Stimulated activated CD8-positive, alpha-beta memory T cell treated with anti-CD3 and anti-CD28 coated beads, Interleukin-4, amount 100 ng/mL, for 48 hours (primary cell): ENCODE results near the gene LRMDA.

Experiments used
- DNase-seq: peaks from one replicate; pipeline ENCODE4 v3.0.0-alpha.2; 2020

Gene LRMDA

DNA sequence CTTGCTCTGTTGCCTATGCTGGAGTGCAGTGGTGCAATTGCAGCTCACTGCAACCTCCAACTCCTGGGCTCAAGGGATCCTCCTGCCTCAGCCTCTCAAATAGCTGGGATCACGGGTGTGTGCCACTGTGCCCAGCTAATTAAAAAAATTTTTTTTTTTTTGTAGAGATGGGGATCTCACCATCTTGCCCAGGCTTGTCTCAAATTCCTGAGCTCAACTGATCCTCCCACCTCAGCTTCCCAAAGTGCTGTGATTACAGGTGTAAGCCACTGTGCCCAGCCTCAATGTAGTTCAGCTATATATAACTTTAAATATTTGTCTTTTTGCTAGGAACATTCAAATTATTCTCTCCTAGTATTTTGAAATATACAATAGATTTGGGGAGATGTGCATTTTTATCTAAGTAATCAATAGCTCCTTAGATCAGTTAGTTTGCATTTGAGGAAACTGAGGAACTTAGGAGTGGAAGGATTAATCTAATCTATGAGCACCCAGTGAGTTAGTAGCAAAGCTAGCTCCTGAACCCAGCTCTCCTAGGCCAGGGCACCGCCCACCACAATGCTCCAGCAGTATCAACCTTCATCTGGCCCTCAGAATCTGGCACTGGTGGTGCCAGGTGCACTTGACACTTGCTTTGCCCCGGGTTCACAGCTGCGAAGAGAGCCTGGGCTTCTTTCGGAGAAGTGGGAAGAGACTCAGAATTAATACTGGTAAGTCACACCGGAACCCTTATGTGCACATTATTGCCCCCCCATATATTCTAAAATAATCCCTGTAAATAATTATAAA, 5.9 kb upstream of the LRMDA start:
- no peak for DNase-seq

DNA sequence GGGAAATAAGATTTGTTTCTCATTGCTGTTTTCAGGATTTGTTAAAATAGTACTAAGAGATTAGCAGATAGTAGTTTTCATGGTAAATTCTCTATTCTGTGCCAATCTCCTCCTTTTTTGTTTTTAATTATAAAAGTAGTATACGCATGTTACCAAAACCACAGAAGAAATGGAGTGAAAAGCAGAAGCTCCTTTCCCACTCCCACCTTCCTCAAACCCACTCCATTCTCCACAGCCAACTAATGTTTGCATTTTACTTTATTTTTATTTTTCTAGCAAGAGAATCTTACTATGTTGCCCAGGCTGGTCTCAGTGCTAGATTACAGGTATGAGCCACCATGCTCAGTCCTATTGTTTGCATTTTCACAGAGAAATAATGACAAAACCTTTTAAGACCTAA, 4.5 kb upstream of the LRMDA start:
- no peak for DNase-seq

DNA sequence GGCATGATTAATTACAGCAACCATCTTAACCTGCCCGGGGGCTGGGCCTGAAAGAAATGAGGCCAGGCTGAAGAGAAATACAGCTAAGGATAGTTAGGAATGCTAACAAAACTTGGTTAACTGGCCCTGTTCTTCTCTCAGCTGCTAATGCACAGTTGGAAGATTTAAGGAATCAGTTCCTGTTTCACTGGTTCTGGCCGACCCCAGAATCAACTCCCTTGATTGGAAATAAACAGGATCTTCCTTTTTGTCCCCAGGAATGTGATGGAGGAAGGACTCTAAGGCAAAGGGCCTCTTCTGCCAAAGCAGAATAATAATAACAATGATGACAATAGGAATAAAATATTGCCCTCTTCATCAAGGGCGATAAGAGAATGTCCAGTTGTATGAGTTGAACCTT, 3.5 kb upstream of the LRMDA start:
- no peak for DNase-seq

DNA sequence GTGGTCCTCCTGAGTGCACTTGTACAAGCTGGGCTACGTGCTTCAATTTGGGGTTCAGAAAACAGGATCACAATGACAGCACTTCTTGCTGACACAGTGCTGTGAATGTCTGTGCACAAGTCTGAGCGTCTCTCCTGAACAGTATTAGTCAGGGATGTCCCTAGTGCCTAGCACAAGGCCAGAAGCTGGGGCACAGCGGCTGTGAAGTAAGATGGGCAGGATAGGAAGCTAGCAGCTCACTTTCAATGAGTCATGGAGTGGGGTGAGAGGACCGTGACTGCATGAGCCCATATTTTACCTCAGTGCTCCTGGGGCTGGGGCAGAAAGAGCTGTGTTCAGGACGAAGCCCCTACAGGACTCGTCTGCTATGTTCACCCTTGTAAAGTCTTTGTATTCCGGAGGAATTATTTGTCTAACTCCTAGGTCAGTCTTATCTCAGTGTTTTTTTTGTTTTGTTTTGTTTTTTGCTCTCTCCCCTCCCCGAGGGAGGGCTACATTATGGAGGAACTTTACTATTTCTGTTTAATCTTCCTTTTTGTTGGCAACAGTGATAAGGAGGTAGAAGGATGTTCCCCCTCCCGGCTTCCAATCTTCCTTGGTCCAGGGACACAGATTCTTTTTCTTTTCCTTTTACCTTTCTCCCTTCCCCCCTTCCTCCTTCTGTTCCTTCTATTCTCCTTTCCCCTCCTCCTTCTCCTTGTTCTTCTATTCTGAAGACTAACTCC, 2.8 kb upstream of the LRMDA start:
- no peak for DNase-seq

DNA sequence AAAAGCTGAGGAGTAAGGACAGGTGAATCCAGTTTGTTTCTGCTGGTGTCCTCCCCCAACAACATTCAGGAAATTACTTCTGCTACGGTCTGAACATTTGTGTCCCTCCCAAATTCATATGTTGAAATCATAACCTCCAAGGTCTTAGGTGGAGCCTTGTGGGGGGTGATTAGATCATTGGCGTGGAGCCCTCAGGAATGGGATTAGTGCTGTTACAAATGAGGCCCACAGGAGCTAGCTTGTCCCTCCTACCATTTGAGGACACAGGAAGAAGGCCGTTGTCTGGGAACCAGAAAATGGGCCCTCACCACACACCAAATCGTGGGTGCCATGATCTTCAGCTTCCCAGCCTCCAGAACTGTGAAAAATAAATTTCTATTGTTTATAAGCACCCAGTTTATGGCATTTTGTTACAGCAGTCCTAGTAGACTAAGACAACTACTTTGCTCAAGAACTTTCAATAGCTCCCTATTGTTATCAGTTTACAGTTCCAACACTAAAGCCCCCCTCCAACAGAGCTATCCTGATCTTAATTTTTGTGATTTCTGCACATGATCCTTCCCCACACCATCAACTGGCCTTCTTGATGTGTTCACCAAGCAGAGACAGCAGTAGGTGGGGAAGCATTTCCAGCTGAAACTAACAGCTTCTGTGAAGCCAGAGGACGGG, 2.1 kb upstream of the LRMDA start:
- DNase-seq, result no peak

DNA sequence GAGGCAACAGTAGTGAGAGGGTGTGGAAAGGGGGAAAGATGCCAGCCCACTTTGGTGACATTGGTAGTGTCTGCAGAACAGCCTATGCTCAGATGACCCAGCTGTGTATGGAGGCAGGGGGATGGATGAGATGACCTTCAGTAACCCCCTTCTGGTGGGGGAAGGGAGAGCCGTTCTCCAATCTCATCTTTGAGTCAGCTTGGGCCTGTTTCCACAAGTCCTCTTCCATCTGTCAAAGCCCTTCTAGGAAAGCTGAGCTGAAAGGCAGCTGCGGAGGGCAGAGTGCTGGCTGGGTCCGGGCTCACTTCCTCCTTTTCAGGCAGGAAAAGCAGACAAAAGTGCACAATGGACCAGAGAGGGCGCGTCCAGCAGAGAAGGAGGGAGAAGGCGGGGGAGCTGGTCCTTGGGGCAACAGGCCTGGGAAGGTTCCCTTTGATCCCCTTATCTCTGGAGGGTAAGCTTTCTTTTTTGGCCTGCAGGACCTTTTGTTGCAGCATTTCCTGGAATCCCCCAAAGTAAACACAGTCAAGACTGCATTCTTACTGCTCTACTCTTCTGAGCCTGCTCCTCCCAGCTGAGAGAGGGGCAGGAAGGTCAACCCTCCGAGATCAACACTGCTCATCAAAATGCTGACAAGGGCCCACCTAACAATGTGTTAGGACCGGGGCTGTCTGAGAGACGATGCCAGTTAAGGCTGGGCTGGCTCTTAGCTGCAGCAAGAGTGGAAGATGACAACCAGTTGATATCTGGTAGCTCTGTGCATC, 1.2 kb upstream of the LRMDA start:
- no peak for DNase-seq

DNA sequence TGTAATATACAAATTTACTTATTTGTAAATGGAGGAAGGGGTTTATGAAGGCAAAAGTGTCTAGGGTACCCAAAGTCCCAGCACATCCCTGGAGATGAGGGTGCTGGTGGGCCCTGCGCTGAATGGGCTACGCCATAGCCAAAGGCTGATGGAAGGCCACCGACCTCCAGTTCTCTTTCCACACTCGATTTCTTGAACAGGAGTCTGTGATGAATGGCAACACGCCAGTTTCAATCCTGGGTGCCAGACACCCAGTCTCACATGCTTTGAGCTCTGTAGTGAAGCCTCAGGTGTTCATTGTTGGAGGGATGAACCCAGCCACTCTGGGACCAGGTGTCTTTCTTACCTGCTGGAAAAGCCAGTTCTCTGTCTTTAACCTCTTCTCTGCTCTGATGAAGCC, 752 bp downstream of the LRMDA start:
- DNase-seq, result no peak

DNA sequence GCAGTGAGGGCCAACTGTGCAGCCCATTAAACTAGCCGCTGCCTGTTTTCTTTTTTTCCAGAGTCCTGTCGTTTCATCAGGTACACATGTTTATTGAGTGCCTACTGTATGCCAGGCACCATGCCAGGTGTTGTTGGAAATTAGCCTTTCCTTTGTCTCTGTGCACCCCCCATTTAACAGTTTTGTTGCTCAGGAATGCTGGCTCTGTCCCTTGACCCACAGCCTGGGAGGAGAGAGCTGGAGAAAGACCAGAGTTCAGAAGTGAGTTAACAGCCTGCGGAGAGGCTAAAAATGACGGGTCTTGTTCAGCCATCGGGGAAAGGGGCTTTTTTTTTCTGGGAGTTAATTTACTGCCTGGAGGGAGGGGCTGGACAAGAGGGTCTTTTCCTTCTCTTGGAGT, 1.3 kb downstream of the LRMDA start:
- DNase-seq, result no peak

DNA sequence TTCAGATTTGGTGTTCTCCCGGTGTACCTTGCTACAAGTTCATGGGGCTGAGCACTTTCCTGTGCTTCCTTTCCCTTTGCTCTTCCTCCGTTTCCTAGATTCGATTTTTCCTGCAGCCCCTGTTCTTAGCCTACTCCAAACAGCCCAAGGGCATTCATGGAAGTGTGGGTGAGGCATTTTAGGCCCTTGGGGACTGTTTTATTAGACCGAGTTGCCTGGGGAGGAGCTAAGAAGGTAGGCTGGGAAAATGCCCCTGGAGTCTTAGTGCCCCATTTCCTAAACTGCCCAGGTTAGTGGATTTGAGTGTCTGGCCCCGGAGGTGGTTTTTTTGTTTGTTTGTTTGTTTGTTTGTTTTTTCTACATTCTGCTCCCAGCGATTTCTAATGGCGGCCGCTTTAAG, 1.8 kb downstream of the LRMDA start:
- DNase-seq, result no peak

DNA sequence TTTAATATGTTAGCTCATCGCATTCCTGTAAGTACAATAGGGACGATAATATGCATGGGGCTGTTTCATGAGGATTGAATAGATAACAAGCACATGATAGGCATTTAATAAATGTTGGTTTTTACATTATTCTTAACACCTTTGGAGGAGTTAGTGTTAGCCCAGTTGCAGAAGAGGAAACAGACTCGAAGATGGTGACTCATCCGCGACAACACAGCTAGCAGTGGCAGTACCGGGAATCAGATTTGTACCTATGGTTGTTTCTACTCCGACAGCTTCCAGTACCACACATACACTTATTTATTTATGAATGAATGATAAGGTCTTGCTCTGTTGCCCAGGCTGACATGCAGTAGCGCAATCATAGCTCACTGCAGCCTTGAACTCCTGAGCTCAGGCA, 2.9 kb downstream of the LRMDA start:
- DNase-seq, result no peak

DNA sequence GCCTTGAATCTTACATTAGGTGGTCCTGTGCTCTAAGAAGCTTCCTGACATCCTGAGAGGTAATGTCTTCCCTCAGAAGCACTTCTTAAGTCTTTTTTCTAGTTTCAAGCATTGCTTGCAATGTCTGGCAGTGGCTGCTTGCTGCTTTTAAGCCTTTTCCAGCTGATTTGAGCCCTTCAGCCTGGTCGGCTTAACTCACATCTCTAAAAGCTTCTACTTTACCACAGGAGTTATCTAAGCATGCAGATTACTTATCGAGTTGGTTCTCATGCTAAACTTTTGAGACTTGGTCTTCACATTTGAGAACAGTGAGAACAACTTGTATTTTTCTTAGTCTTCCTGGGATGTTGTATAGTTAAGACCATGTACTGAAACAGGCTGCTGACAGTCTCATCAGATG, 3.9 kb downstream of the LRMDA start:
- DNase-seq, result no peak

DNA sequence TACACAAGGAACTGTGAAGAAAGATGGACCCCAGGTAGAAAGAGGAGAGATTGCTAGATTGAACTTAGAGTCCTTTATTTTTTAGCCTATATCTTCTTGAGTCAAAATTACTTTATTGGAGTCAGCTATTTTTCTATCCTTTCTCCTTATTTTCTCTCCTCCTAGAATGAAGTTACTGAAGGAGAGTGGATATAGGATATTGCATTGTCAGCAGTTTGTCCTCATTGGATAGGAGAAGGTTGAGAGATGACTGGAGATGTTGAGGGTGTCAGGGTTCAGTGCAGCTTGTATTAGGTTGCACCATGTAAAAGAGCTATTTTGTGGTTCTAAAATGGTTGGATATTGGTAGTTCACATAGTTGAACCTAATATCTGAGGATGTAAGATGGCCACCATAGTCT, 5.5 kb downstream of the LRMDA start:
- no peak for DNase-seq

DNA sequence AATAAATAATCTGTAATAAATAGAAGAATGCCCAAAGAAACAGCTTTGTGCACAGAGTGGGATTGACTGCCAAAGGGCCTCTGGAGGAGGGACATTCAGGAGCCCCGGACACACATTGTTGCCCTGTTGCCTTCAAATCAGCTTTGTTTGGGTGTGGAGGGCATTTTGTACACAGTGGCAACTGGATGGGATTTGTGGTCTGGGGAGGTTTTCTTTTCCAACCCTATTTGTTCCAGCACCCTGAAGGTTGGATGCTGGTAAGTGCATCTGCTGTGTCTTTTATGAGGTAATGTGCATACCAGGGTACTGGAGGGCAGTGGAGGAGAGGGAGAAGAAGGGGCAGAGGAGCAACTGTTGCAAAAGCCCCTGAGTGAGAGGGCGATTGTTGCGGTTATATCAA, 6.3 kb downstream of the LRMDA start:
- no peak for DNase-seq

DNA sequence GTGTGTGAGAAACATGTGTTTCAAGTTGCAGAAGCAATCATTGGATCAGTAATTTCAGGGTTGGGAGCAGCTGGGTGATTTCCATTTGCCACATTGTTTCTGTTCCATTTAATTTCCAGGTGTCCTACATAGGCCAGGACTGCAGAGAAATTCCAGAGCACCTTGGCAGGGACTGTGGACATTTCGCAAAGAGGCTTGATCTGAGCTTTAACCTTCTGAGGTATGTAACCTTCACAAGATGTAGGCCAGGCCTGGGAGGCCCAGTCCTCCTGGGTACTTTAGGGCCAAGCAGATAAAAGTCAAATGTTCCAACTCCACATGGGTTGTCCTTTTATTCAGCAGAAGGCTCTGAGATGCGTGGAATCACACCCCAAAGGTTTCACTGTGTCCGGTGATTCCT, 6.9 kb downstream of the LRMDA start:
- no peak for DNase-seq

DNA sequence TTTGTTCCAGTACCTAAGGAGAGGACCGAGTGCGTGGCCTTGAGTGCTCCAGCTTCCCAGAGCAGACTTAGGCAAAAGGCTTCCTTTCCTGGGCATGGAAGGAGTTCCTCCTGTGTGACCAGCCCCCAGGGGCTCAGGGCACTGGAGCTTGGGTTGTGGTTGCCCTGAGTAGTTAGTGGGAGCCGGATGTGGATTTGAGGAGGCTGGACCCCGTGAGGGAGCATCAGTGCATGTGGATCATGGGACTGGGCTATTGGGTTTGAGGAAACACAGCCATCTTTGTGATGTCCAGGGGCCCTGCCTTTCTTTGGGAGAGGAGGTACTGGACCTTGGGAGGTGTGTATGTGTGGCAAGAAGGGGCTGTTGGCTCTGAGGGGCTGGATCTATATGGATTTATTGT, 8.4 kb downstream of the LRMDA start:
- DNase-seq, result no peak

DNA sequence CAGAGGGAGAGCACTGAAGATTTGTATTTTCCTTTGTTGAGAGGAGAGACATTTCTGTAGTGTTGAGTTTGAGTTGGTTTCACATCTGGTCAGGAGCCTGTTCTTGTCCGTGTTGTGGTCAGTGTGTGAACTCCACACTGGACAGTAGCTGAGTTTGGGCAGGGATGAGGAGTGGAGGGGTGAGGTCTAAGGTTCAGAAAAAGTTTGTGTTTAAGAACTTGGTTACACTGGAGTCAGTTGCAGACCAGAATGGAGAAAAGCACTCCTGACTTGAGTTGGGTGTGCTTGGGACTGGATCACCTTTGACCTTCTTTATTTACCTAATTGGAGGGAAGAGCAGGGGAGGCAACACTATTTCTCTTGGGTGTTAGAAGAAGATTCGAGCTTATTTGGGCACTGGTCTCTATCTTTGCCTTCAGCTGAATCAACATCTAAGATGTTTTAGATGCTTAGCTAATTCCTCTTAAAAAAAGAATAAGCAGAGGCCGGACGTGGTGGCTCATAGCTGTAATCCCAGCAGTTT, 8.9 kb downstream of the LRMDA start:
- no peak for DNase-seq

DNA sequence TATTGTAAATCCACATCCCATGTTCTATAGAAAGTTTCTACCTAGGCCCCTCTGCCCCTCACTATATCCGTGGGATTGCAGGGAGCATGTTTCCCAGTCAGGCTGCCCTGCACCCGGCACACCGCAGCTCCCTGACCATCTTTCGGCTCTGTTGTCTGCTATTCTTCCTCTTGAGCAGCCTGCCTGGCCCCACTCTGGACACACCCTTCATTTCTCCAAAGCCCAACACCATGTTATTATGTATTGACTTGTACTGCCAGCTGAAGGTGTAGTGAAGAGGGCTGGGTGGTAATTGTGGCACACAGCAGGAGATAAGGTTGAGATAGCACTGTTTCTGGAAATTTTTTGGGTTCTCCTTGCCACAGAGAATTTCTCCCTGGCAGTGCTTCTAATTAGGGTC, 9.8 kb downstream of the LRMDA start:
- DNase-seq, result no peak

DNA sequence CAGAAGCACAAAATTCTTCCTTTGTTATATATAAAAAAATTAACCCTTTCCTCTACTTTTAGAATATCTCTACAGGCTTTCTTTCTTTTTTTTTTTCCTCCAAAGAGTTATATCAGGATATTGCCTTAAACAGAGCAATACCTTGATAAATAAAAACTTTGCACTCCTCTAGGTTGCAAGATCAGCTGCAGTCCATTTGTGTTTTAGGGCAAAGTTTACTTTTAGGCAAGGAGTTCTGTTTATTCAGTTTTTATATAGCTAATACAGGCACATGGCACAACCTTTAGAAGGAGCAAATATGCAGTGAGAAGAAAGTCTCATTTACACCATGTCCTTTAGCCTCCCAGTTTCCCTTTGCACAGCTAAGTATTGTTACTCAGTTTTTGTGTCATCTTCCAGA, 10.3 kb downstream of the LRMDA start:
- no peak for DNase-seq

DNA sequence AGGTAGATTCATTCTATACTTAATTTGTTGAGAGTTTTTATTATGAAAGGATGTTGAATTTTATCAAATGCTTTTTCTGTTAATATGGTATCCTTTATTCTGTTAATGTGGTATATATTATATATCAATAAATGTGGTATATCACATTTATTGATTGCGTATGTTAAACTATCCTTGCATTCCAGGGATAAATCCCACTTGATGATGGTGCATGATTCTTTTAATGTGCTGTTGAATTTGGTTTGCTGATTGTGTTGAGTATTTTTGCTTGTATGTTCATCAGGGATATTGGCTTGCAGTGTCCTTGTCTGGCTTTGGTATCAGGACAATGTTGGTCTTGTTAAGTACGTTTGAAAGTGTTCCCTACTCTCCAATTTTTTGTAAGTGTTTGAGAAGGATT, 11.9 kb downstream of the LRMDA start:
- DNase-seq, result no peak

DNA sequence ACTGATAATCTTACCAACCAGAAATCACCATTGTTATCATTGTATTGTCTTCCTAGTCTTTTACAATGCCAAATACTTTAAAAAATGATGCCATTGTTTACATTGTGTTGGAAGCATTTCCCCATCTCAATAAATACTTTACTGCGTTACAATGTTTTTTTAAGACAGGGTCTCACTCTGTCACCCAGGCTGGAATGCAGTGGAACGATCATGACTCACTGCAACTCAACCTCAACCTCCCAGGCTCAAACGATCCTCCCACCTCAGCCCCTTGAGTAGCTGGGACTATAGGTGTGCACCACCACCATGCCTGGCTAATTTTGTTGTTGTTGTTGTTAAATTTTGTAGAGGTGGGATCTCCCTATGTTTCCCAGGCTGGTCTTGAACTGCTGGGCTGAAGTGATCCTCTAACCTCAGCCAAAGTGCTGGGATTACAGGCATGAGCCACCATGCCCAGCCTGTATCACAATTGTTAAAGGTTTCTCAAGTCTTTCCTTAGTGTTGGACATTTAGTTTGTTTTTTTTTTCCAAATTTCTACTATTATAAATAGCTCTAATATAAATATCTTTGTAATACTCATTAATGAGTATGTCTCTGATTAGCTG, 13.5 kb downstream of the LRMDA start:
- DNase-seq, result no peak

DNA sequence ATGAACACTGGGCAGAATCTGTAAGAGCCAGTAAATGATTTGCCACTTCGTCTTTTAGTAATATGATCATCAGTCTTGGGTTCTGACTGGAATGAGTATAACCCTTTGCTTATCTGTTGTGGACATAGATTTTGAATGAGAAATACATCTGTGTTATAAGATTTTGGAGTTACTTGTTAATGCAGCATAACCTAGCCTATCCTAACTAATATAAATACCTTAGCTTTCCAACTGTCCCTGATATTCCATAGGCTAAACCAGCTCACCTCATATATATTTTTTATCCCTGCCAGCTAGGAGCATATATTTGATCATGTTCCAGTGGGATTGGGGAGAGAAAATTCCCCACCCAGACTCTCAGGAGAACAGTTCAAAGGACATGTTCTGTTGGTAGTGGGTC, 15.1 kb downstream of the LRMDA start:
- no peak for DNase-seq

DNA sequence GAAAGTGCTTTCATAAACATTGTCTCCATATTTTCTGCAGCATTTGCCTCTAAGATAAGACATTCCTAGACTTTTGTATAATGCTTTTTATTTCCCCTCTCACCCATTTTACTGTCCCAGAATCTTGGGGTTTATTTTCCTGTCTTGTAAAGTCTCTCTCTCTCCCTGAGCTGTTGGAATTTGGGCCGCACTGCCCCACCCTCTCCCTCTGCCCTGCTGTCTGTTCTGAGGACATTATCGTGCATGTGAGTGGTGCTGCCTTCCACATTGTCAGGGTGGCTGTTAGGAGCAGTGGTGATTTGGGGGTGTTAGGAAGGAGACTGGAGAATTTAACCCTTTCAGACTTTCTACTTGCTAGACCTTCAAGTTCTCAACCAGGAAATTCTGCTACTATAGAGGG, 16.7 kb downstream of the LRMDA start:
- DNase-seq, result no peak
